ENCODE measurements around the gene TIPARP. TPM values are rescaled to one million over a fixed set of nuclear protein-coding genes. Genes with fewer than 3 reads are reported as not detected.

The TIPARP gene
- total and polyA plus RNA-seq, 2 of the 13 experiments (the other 11 are each of a cell fraction or from before 2014, with no cell fraction given): 7.3 to 19.7 TPM

GRCh38 chr3:156682501-156682900 lies 8.1 kb downstream of the TIPARP start:
- DNase-seq (ENCODE audit: low spot score): no peak
- H3K9ac ChIP-seq (ENCODE audit: insufficient read depth, low read depth, low read length): no peak overlapping the region
- ChIA-PET CTCF (ENCODE audit: low intra/inter-chr PET ratio, low total read pairs) (no interaction called here), POLR2A (no interaction called here)
- H3K4me2 ChIP-seq (ENCODE audit: low read depth, low read length): no peak overlapping the region
- FAIRE-seq: no peak
- intact Hi-C loops (cut with micrococcal nuclease; ENCODE audit: unreplicated experiment): no loop called here
- H3K27me3 ChIP-seq (ENCODE audit: control insufficient read depth in 1 of 2, insufficient read depth in 2 of 2, low read length in 2 of 2): no peaks in the 10 kb centered on the region
- H3K4me3 ChIP-seq (replicated peaks in 1 of 3; ENCODE audit: insufficient read depth in 1 of 3, low read depth in 2 of 3, low read length in 3 of 3): no peak overlapping the region
- WGBS (ENCODE audit: low lambda C conversion rate): 100% methylated on average over 1 of the region's 1 CpG
- TF ChIP-seq CREB1 (IDR thresholded peaks at IDR 0.05): no peak
- TF ChIP-seq CREB1 (CRISPR knock-in tag; IDR thresholded peaks at IDR 0.05): no peak
- H3K27ac ChIP-seq (ENCODE audit: extremely low read length, insufficient read depth, low read length): no peak overlapping the region
- H2AFZ ChIP-seq (ENCODE audit: low read length): no peak overlapping the region
- H3K4me1 ChIP-seq (ENCODE audit: insufficient read depth, low read length): peaks cover 68% of the 10 kb centered on the region
- no peaks in the 10 kb centered on the region for H3K9me3 ChIP-seq (ENCODE audit: low read length)
- no TSS peak for BruUV-seq (replicated peaks)
- H3K79me2 ChIP-seq (ENCODE audit: insufficient read depth, low read length): peaks cover 97% of the 10 kb centered on the region
- in situ Hi-C loops (cut with HindIII; ENCODE audit: extremely low pct_ligation_motif_present, low pct_unique_long_range_greater_than_20kb): no loop called here
- ATAC-seq: no peak
- peaks cover 4 to 31% of the 10 kb centered on the region in 2 experiments; a peak in 4 of 5 replicates for H3K36me3 ChIP-seq (replicated peaks in 1 of 2; ENCODE audit: control insufficient read depth in 1 of 2, insufficient read depth in 2 of 2, low read length in 2 of 2)
- H4K20me1 ChIP-seq (ENCODE audit: insufficient read depth, low read length): peaks cover 27% of the 10 kb centered on the region

- POLR2A ChIA-PET: no interaction called here
- Histone ChIP-seq H3K4me3 (replicated peaks in 1 of 3; ENCODE audit: insufficient read depth in 1 of 3, low read depth in 2 of 3, low read length in 3 of 3) (no peak overlapping the region), H3K9ac (ENCODE audit: insufficient read depth, low read depth, low read length) (no peak overlapping the region), H3K36me3 (replicated peaks in 1 of 2; ENCODE audit: control insufficient read depth in 1 of 2, insufficient read depth in 2 of 2, low read length in 2 of 2) (peaks cover 4 to 26% of the 10 kb centered on the region in 2 experiments; a peak in 4 of 5 replicates), H3K27me3 (ENCODE audit: control insufficient read depth in 1 of 2, insufficient read depth in 2 of 2, low read length in 2 of 2) (no peaks in the 10 kb centered on the region), H3K4me2 (ENCODE audit: low read depth, low read length) (no peak overlapping the region), H3K79me2 (ENCODE audit: insufficient read depth, low read length) (peaks cover 97% of the 10 kb centered on the region), H4K20me1 (ENCODE audit: insufficient read depth, low read length) (peaks cover 27% of the 10 kb centered on the region), H3K9me3 (ENCODE audit: low read length) (no peaks in the 10 kb centered on the region), H3K27ac (ENCODE audit: extremely low read length, insufficient read depth, low read length) (no peak overlapping the region), H3K4me1 (ENCODE audit: insufficient read depth, low read length) (peaks cover 63% of the 10 kb centered on the region), H2AFZ (ENCODE audit: low read length) (no peak overlapping the region)
- no TSS peak for BruUV-seq (replicated peaks)
- DNase-seq (ENCODE audit: low spot score) (no peak), ATAC-seq (no peak), FAIRE-seq (no peak)
- CTCF ChIA-PET (ENCODE audit: low intra/inter-chr PET ratio, low total read pairs): no interaction called here
- no peak for TF ChIP-seq ZNF235 (CRISPR knock-in tag; IDR thresholded peaks at IDR 0.05; ENCODE audit: borderline replicate concordance)
- TF ChIP-seq ZXDC (CRISPR knock-in tag; IDR thresholded peaks at IDR 0.05): no peak
- no peak for TF ChIP-seq HNRNPUL1 (IDR thresholded peaks at IDR 0.05; ENCODE audit: low read depth, low read length)
- no peak for TF ChIP-seq ONECUT2 (CRISPR knock-in tag; IDR thresholded peaks at IDR 0.05)
- TF ChIP-seq ZNF543 (CRISPR knock-in tag; IDR thresholded peaks at IDR 0.05): no peak
- no peak for TF ChIP-seq ZNF678 (CRISPR knock-in tag; IDR thresholded peaks at IDR 0.05)
- TF ChIP-seq SP2 (CRISPR knock-in tag; IDR thresholded peaks at IDR 0.05): no peak
- TF ChIP-seq MIER3 (CRISPR knock-in tag; IDR thresholded peaks at IDR 0.05; ENCODE audit: borderline replicate concordance): no peak
- TF ChIP-seq KDM6A (CRISPR knock-in tag; IDR thresholded peaks at IDR 0.05; ENCODE audit: low read depth): no peak
- TF ChIP-seq ZNF761 (CRISPR knock-in tag; conservative IDR thresholded peaks at IDR 0.05): no peak
- no peak for TF ChIP-seq SOX6 (IDR thresholded peaks at IDR 0.05)
- TF ChIP-seq SOX6 (CRISPR knock-in tag; IDR thresholded peaks at IDR 0.05): no peak
- intact Hi-C loops (cut with micrococcal nuclease; ENCODE audit: unreplicated experiment) (no loop called here), in situ Hi-C loops (cut with HindIII; ENCODE audit: extremely low pct_ligation_motif_present, low pct_unique_long_range_greater_than_20kb) (no loop called here)
Observed at GRCh38 chr3:156682963-156683362, 8.6 kb downstream of the TIPARP start.
